ENCODE measurements around the gene ADCY10. TPM values are rescaled to one million over a fixed set of nuclear protein-coding genes. Genes with fewer than 3 reads are reported as not detected.

The ADCY10 gene
- total and polyA plus RNA-seq, 2 of the 8 experiments (the other 6 are each of a cell fraction or from before 2014, with no cell fraction given) = 0.02 TPM; not detected in 1

DNA sequence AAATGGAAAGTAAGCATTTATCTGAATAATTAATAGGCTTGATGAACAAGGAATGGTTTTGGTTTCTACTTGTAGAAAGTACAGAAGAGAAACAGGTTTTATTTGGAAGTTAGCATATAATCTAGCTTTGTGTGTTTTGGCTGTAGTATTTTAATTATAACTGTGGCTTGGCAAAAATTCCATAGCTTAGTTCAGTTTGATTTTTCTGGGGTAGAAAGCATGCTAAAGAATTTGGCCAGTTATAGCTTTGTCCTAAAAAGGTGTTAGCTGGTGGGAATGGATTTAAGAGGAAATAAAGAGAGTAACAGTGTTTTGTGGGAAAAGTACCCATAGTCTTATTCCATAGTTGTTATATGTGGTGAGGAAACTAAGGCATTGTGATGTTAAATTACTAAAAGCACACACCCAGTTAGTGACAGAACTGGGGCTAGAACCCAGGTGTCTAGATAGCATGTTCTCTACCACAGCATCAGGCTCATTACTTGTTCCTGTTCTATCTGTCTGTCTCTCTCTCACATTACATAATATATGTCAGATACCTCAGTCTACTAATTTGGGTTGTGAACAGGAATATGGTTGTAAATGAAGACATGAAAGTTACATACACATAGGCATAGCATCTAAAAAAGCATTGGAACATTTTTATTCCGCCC, 137.2 kb downstream of the ADCY10 start (continued):
- TF ChIP-seq, protein P1, sequence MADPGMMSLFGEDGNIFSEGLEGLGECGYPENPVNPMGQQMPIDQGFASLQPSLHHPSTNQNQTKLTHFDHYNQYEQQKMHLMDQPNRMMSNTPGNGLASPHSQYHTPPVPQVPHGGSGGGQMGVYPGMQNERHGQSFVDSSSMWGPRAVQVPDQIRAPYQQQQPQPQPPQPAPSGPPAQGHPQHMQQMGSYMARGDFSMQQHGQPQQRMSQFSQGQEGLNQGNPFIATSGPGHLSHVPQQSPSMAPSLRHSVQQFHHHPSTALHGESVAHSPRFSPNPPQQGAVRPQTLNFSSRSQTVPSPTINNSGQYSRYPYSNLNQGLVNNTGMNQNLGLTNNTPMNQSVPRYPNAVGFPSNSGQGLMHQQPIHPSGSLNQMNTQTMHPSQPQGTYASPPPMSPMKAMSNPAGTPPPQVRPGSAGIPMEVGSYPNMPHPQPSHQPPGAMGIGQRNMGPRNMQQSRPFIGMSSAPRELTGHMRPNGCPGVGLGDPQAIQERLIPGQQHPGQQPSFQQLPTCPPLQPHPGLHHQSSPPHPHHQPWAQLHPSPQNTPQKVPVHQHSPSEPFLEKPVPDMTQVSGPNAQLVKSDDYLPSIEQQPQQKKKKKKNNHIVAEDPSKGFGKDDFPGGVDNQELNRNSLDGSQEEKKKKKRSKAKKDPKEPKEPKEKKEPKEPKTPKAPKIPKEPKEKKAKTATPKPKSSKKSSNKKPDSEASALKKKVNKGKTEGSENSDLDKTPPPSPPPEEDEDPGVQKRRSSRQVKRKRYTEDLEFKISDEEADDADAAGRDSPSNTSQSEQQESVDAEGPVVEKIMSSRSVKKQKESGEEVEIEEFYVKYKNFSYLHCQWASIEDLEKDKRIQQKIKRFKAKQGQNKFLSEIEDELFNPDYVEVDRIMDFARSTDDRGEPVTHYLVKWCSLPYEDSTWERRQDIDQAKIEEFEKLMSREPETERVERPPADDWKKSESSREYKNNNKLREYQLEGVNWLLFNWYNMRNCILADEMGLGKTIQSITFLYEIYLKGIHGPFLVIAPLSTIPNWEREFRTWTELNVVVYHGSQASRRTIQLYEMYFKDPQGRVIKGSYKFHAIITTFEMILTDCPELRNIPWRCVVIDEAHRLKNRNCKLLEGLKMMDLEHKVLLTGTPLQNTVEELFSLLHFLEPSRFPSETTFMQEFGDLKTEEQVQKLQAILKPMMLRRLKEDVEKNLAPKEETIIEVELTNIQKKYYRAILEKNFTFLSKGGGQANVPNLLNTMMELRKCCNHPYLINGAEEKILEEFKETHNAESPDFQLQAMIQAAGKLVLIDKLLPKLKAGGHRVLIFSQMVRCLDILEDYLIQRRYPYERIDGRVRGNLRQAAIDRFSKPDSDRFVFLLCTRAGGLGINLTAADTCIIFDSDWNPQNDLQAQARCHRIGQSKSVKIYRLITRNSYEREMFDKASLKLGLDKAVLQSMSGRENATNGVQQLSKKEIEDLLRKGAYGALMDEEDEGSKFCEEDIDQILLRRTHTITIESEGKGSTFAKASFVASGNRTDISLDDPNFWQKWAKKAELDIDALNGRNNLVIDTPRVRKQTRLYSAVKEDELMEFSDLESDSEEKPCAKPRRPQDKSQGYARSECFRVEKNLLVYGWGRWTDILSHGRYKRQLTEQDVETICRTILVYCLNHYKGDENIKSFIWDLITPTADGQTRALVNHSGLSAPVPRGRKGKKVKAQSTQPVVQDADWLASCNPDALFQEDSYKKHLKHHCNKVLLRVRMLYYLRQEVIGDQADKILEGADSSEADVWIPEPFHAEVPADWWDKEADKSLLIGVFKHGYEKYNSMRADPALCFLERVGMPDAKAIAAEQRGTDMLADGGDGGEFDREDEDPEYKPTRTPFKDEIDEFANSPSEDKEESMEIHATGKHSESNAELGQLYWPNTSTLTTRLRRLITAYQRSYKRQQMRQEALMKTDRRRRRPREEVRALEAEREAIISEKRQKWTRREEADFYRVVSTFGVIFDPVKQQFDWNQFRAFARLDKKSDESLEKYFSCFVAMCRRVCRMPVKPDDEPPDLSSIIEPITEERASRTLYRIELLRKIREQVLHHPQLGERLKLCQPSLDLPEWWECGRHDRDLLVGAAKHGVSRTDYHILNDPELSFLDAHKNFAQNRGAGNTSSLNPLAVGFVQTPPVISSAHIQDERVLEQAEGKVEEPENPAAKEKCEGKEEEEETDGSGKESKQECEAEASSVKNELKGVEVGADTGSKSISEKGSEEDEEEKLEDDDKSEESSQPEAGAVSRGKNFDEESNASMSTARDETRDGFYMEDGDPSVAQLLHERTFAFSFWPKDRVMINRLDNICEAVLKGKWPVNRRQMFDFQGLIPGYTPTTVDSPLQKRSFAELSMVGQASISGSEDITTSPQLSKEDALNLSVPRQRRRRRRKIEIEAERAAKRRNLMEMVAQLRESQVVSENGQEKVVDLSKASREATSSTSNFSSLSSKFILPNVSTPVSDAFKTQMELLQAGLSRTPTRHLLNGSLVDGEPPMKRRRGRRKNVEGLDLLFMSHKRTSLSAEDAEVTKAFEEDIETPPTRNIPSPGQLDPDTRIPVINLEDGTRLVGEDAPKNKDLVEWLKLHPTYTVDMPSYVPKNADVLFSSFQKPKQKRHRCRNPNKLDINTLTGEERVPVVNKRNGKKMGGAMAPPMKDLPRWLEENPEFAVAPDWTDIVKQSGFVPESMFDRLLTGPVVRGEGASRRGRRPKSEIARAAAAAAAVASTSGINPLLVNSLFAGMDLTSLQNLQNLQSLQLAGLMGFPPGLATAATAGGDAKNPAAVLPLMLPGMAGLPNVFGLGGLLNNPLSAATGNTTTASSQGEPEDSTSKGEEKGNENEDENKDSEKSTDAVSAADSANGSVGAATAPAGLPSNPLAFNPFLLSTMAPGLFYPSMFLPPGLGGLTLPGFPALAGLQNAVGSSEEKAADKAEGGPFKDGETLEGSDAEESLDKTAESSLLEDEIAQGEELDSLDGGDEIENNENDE (IDR thresholded peaks at IDR 0.05; ENCODE audit: insufficient replicate concordance, low read length) = no peak
- TF ChIP-seq EZH2 (IDR thresholded peaks at IDR 0.05; ENCODE audit: low read depth, low read length, severe bottlenecking) (no peak), SAP30 (IDR thresholded peaks at IDR 0.05; ENCODE audit: insufficient read depth, insufficient replicate concordance, low read length) (no peak), POU5F1 (IDR thresholded peaks at IDR 0.05; ENCODE audit: low read depth, low read length) (no peak), KDM5A (IDR thresholded peaks at IDR 0.05; ENCODE audit: low read length) (no peak), HDAC2 (IDR thresholded peaks at IDR 0.05; ENCODE audit: borderline replicate concordance in 1 of 2, low read depth in 2 of 2, low read length in 2 of 2) (no peak), POLR2AphosphoS5 (IDR thresholded peaks at IDR 0.05; ENCODE audit: low read depth, low read length) (no peak)
